ENCODE data around the gene FUT9.

The FUT9 gene

DNA sequence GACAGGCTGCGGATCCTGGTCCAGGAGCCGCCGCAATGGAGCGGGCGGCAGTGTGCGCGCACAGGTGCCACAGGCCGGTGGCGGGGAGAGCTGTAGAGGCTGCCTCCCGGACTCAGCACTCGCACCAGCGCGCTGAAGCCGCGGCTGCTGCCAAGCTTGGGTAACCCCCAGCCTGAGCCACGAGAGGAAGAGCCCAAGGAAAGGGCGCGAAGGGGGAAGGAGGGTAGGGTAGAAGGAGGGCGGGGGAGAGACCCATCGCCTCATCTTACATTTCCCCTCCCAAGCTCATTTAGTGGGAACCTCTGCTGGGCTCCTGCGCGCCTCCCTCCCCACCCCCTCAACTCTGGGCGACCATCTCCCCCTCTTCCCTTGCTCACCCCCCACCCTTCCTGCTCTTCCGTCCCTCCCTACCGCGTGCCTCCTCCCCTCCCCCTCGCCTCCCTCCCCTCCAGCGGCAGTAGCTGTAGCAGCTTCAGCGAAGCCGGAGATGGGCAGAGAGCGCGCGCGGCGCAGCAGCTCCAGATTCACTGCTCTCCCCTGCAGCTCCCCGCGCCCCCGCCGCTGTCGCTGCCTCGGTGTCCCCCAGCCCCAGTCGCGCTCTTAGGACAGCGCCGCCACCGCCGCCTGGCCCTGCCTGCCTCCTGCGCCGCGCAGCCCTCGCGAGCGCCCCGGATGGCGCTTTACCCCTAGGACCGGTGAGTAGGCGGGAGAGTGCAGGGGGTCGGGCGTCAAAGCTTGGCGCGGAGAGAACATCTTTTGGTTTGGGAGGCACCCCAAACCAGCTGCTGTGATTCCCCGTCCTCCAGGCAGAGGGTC, at the start of gene FUT9:
TSS of gene FUT9 (plus strand) at position 457 of the 816 bp plus-strand sequence. CDS start 187,182 bp downstream, outside the sequence.
- DNase-seq (ENCODE audit: low read depth in 2 of 2): no peak

DNA sequence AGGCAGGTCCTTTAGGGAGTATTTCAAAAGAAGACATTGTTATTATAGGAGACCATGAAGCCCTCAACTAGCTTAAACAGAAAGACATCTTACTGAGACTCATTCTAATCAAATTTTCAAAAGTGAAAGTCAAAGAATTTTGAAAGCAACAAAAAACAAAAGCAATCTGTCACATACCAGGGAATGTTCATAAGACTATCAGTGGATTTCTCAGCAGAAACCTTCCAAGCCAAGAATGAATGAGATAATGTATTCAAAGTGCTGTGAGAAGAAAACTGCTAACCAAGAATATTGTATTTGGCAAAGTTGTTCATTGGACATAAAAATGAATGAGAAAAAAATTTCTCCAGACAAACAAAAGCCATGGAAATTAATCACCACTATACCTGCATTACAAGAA, 48.2 kb upstream of the FUT9 start:
- no peak for DNase-seq (ENCODE audit: low read depth in 2 of 2)

DNA sequence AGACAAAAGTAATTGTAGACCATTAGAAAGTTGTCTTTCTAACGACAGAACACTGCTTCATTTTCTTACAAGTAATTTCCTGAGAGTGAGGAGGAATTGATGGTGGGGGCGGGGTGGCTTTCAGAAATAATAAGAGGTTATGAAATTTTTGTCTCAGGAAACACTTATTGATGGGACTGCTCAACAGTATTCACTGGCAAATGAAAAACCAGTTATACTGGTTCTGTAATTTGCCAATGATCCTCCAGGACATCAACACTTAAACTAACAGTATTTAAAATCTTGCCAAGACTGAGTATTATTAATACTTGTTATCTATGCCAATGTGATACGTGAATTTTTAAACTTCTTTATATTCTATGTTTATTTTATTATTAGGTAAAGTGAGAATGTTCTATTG, 41.8 kb upstream of the FUT9 start:
- DNase-seq (ENCODE audit: low read depth in 2 of 2): no peak

DNA sequence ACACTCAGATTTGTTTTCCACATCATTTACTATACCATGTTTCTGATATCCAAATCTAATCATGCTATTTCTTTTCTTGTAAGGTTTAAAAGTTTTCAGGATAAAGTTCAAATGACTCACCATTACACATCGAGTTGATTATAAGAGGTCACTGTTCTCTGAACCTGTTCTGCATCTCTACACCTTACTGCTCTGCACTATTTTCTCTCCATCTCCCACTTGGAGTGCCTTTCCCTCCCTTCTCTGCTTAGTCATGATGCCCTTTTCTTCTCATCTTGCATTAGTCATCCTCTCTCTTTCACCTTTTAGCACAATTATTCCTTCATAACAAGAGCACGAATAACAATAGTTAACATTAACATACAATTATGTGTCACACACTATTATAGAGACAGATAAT, 37.5 kb upstream of the FUT9 start:
- DNase-seq (ENCODE audit: low read depth in 2 of 2): no peak

DNA sequence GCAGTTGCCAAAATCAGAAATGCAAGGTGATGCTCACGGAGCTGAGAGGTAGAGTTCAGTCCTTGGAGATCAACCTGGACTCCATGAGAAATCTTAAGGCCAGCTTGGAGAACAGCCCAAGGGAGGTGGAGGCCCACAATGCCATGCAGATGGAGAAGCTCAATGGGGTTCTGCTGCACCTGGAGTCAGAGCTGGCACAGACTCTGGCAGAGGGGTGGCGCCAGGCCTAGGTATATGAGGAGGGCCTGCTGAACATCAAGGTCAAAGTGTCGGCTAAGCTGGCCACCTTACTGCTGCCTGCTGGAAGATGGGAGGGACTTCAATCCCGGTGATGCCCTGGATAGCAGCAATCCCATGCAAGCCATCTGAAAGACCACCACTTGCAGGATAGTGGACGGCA, 23.9 kb upstream of the FUT9 start:
- no peak for DNase-seq (ENCODE audit: low read depth in 2 of 2)

DNA sequence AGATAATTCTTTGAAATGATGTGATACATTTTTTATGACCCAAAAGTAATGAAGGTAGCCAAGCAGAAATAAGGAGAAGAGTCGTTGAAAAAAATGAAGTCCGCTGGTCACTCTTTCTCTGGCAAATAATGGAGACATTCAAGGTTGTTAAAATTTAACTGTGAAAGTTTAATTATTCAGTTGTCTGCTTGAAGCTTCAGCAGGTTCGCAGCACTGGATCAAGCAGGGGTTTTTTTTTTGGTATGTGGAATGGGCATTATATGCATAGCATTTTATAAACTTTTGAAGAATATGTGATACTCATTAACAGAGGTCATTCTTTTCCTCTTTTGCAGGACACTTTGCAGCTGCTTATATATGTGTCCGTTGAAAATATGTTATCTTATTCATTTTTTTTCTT, 21.6 kb upstream of the FUT9 start:
- DNase-seq (ENCODE audit: low read depth in 2 of 2): no peak

DNA sequence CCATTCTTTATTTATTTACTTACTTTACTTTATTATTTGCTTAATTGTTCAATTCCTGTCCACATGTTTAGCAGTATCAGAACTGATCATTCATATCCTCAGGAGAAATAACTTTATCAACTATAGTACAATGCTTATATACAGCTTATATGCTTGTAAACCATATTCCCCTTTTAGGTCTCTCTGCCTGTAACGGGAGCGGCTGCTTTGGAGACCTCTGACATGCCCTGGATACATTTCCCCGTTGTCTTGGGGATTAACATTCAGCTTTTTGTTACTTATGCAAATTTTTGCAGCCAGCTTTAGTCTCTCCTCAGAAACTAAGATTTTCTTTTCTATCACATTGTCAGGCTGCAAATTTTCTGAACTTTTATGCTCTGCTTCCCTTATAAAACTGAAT, 17.6 kb upstream of the FUT9 start:
- DNase-seq (ENCODE audit: low read depth in 2 of 2): no peak

DNA sequence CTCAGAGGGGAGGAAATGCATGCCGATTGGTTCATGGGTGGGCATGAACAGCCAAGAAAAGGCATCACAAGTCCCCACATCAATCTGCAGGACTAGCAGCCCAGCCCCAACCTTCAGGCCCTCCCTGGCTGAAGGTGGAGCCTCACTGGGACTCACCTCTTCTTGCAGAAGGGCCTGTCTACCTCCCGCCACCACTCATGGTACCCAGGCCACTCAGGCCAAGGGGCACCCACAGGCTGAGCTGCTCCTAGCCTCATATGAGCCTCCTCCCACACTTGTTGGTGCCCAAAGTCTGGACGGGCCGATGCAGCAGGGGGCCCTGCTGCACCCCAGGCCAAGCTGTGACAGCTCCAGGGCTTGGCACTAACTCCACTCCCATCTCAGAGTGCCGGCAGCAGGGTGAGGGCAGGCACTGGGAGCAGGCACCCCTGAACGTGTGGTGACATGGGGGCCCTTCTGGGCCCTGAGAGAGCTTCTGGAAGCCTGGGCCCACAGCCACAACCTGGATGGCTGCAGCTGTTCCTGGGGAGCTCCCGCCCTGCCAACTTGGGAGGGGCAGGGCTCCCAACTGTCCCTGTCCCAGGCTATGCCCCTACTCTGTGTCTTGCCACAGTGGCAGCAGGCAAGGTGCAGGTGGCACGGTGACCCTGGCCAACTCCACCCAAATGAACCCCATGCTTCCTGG, 13.7 kb upstream of the FUT9 start:
- DNase-seq (ENCODE audit: low read depth in 2 of 2): no peak

DNA sequence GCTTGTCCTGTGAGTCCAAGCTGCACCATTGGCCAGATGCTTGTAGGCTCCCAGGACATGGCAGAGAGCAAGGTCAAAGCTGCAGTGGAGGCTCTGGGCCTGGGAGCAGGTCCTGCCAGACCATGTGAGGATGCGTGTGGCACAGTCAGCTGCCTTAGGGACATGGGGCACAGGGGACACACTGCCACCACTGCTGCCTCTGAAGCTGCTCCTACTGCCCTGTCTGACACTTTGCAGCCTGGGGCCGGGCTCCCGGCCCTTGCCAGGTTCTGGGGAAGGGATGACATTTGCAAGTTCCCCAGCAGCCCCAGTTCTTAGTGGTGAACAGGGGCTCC, 13.2 kb upstream of the FUT9 start:
- no peak for DNase-seq (ENCODE audit: low read depth in 2 of 2)

DNA sequence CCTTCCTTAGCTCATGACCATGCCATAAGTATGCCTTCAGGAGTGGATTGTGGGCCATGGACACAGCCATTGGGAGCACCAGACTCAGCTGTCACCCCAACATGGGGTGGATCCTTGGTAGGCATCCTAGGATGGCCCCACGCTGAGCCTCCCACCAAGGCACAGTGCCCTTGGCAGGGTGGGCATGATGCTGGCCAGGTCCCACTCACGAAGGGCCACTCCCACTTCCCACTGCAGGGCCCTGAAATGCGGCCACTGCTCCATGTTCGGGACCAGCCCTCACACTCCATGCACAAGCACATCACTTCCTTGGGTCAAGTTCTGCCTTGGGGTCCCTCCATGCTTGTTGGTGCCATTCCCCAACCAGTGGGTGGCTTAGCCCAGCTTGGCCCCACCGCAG, 12.9 kb upstream of the FUT9 start:
- DNase-seq (ENCODE audit: low read depth in 2 of 2): no peak

DNA sequence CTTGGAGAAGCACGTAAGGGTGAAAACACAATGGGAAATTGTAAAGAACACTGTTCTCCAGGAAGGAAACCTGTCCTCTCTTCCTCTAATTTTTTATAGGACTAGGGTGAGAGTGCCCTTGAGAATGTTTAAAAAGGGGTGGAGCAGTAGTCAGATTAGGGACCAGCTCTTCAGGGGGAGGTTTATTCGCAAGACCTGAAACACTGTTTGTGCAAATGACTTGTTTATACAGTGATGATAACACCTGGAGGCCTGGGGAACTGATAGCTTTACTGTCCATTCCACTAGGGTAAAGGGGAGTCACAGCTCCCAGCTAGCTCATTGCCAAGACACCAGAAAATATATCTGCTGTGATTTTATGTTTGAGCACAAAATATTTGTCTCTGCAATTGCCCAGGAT, 8.1 kb upstream of the FUT9 start:
- no peak for DNase-seq (ENCODE audit: low read depth in 2 of 2)

DNA sequence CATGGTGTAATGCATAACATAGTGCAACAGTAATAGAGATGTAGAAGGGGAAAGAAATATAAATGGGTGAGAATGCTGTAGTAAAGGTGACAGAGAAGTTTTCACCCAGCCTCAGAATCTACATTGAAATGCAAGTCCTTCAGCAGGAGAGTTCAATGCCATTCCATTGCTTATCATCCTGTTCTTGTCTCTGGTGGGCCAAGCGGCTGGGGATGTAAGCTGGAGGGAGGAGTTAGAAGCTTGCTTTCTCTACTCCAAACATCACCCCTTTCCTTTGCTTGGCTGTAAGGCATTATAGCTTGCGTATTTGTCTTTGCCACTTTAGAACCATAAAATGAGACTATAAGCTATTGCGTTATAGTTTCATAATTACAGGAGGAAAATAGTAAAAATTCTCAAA, 2.2 kb upstream of the FUT9 start:
- DNase-seq (ENCODE audit: low read depth in 2 of 2): no peak

DNA sequence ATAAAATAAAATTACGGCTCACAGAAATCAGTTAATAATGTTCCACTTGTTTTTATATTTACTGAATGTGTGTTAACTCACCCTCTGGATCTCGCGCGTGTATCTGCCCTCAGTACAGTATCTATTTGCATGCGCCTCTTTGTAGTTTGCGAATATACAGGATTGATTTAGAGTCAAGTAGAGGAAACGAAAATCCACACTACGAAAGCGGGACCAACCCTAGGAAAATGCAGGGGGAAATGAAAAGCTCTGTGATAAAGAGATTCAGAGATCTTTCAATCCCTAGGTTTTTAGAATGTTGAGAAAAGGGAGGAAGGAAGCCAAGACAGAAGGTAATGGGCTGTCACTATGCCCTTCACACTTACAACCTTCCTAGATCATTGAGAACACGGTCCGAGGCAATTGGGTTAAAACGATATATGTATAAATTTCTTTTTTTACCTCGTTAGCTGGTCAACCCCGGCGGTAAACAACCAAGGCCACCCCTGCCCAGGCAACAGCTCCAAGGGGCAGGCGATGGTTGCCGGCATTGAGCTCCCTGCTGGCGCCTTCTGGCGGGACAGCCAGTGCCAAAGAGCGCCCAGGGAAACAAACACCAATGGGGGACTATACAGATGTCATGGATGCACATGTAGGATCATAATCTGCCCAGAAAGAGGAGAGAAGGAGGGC, 792 bp upstream of the FUT9 start:
- DNase-seq (ENCODE audit: low read depth in 2 of 2): no peak

DNA sequence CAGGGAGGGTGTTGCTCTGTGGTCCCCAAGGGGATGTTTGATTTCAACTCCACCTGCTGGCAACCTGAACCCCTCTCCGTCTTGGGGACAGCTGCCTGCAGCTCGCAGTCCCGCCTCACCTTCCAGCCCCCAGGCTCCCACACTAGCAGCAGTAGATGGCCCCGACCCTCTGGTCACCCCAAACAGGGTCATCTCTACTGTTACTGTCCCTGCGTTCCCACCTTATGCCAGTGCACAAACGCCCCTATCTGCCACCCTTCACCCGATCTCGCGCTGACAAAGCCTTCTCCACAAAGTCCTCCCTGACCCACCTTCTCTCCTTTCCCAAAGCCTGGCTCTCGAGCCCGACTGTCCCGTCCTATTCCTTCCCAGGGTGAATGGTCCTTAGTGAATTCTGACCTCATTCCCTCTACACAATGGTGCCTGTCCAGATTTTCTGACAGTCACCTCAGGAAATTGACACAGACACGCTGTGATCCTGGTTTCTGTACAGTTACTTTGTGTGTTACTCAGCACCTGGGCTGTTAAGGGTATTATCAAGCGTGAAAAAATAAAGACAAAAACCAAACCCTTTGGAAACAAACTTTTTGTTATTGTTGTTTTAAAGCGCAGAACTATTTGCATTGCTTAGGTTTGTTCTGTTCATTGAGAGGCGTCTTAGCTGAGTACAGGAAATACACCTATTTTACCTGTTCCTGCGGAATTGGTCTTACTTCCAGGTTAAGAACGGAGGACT, 728 bp downstream of the FUT9 start:
- no peak for DNase-seq (ENCODE audit: low read depth in 2 of 2)

DNA sequence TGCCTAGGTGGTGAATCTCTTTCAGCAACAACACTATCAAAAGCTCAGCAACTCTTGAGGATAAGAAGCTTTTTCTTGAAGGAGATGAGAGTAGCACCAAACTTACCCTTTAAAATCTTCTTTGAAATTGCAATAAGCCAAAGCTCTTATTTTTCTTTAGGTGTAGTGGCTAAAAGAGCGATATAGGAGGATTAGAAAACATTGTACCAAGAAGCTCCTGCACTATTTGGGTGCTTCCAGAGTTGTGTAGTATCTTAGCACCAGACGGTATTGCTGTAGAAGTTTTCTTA, 1.2 kb downstream of the FUT9 start:
- no peak for DNase-seq (ENCODE audit: low read depth in 2 of 2)

DNA sequence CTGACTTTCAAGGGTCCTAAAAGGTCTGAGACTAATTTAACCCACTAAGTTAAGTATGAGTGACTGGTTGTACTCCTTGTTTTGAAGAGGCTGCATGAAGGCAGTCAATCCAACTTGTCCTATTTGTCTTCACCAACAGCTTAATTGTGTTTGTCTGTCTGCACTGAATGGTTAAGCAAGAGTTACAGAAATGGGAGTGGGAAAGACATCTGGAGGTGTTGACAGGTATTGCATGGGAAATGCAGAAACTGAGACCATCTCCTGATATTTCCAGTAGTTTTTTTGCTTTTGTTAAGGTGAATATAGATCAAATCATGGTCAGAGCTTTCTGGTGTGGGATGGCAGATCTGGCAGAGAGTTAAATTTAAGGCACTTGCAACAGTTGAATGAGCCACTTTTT, 6.5 kb downstream of the FUT9 start:
- no peak for DNase-seq (ENCODE audit: low read depth in 2 of 2)

DNA sequence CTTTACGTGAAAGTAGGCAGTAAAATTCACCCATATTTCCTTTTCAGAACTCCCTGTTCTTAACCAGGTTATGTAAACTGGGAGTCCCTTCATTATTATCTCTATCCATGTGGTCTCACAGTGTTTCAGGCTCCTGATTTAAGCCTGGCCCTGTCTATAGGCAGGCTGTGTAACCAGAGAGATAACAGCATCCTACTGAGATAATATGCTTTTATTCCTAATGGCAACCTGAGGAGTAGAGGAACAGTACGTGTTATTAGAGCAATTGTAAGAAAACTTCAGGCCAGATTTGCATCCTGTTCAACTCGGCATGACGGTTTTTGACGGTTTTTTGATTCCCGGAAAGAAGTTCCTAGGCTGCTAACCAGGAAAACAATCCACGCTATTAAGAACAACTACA, 16.9 kb downstream of the FUT9 start:
- no peak for DNase-seq (ENCODE audit: low read depth in 2 of 2)

DNA sequence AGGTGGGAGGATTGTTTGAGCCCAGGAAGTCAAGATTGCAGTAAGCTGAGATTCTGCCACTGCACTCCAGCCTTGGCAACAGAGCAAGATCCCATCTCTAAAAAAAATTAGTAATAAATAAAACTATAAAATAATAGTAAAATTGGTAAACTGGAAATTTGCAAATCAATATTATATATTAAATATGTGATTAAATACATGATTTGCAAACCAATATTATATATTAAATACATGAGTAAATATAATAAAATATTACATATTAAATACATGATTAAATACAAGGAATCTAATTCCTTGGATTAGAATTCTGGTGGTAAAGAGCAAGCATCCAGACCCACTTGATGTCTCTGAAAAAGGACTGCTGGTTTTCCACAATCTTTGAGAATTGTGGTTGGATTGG, 35.8 kb downstream of the FUT9 start:
- no peak for DNase-seq (ENCODE audit: low read depth in 2 of 2)

DNA sequence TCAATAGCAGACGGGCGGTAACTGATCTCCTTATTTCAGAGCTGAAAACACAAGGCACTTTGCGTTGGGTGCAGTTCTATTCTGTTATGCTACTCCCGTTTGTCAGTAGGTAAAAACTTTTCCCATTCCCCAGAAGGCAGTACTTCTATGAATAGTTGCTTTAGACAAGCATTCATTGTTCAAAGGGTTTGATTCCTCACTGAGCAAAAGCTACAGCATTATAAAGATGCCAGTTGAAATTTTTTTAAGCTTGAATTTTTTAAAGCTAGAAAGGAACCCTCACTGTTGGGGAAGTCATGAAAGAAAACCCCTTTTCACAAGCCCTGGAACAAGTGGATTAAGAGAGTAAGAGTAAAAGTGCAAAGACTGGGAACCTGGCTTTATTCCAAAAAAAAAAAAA, 42.3 kb downstream of the FUT9 start:
- no peak for DNase-seq (ENCODE audit: low read depth in 2 of 2)

DNA sequence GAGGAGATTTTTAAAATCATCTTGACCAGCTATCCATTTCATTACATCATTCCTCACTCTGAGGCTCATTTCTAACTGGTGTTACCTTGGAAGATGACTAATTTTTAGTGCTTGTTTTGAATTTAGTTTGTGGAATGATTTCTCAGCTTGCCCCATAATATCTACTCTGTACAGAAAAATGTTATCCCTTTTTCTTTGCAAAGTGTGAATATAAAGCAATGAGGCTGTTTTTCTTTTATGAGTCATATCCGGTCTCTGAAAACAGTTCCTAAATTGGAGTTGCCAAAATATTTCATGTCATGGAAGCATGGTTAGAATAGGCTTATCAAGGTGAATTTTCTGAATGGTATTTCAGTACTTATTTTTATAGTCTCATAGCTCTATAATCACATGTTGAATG, 43.8 kb downstream of the FUT9 start:
- DNase-seq (ENCODE audit: low read depth in 2 of 2): no peak

DNA sequence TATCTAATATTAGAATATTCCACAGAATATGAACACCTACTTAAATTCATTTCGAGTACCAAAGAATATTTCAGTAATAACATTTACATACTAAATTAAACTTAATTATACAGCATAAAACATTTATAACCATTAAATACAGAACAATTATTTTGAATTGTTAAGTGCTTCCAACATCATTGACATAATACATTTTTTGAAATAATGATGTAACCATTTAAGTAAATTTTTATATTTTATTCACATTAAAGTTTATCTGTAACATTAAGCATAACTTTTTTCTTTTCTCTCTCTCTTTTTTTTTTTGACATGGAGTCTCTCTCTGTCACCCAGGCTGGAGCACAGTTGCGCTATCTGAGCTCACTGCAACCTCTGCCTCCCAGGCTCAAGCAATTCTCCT, 44.5 kb downstream of the FUT9 start:
- no peak for DNase-seq (ENCODE audit: low read depth in 2 of 2)

DNA sequence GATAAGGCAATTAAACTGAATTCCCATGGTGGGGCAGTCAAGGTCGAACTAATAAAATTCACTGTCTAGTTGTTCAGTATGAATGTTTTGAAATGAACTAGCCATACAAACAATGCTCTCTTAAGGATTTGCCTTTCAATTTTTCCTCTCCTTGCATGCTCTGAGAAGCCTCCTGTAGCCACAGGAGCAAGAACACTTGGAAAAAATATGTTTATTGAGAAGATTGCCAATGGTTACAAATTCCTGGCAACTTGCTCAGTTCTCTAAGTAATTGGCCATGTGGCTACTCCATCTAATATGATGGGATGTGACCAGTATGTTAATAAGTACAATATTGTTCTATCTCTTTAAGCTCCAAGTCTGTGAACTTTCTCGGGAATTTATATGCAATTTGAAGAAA, 49.4 kb downstream of the FUT9 start:
- no peak for DNase-seq (ENCODE audit: low read depth in 2 of 2)

DNA sequence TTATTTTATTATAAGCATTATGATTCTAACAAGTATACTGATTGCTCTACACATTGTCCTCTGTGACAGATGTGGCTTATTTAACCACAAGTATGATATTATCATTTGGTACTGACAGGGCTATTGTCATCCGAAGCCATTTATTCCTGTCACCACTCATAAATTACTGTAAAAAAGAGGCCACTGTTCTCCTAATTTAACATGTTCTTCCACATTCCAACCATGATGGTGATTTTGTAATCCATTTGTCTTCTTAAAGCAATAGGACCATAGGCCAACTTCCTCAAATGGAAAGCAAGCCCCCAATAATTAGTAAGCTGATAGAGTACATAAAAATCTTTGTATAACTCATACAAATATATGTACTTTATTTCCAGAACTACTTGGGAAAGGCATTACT, 50.6 kb downstream of the FUT9 start:
- no peak for DNase-seq (ENCODE audit: low read depth in 2 of 2)
